HepG2 (cell line): ENCODE data around the gene KCNH6. TPM values are rescaled to one million over a fixed set of nuclear protein-coding genes. Genes with fewer than 3 reads are reported as not detected.

ENCODE experiments used
- ARID3A ChIP-seq: IDR thresholded peaks from 2 replicates; pipeline ENCODE4 v1.6.1; 2012; ENCODE audit warnings: low read depth, low read length, improper control_type of control experiment
- CBX2 ChIP-seq, 2 experiments: fragments of 200-600 bp in 1 of 2; sonication (generic); formaldehyde crosslinking in 1 of 2; IDR thresholded peaks; 2 replicates each; pipeline versions ENCODE4 v1.7.0 to v1.8.1; 2018 to 2022; ENCODE audit warnings: low read depth in 2 of 2, low read length in 1 of 2, mild to moderate bottlenecking in 1 of 2, missing genetic modification reagents in 1 of 2
- CHD4 ChIP-seq: fragments of 200-600 bp; sonication (generic); IDR thresholded peaks from 2 replicates; pipeline ENCODE4 v1.7.0; 2017; ENCODE audit warnings: mild to moderate bottlenecking, low read length, borderline replicate concordance
- CREB3 ChIP-seq: sonication (generic); formaldehyde crosslinking; IDR thresholded peaks from 2 replicates; pipeline ENCODE4 v1.5.0; 2020; ENCODE audit warnings: missing genetic modification reagents
- GLI4 ChIP-seq: sonication (generic); formaldehyde crosslinking; IDR thresholded peaks from 2 replicates; pipeline ENCODE4 v1.5.1; 2020; ENCODE audit warnings: missing genetic modification reagents, mild to moderate bottlenecking, moderate library complexity, borderline replicate concordance
- HIVEP1 ChIP-seq: sonication (generic); formaldehyde crosslinking; IDR thresholded peaks from 2 replicates; pipeline ENCODE4 v1.4.0; 2020; ENCODE audit warnings: mild to moderate bottlenecking, missing genetic modification reagents
- HOXA3 ChIP-seq: sonication (generic); formaldehyde crosslinking; IDR thresholded peaks from 2 replicates; pipeline ENCODE4 v1.5.0; 2020; ENCODE audit warnings: missing genetic modification reagents
- IKZF4 ChIP-seq: sonication (generic); formaldehyde crosslinking; IDR thresholded peaks from 2 replicates; pipeline ENCODE4 v1.5.1; 2020; ENCODE audit warnings: borderline replicate concordance, mild to moderate bottlenecking, low read depth, missing genetic modification reagents; ENCODE audit errors: not compliant biosample characterization
- KAT8 ChIP-seq: IDR thresholded peaks from 2 replicates; pipeline ENCODE4 v1.6.1; 2016; ENCODE audit warnings: missing genetic modification reagents, missing compliant biosample characterization
- MAF1 ChIP-seq: sonication (generic); formaldehyde crosslinking; IDR thresholded peaks from 2 replicates; pipeline ENCODE4 v1.5.0; 2020; ENCODE audit warnings: missing genetic modification reagents, borderline replicate concordance
- MED8 ChIP-seq: sonication (generic); formaldehyde crosslinking; IDR thresholded peaks from 2 replicates; pipeline ENCODE4 v1.8.1; 2023; ENCODE audit warnings: mild to moderate bottlenecking, missing genetic modification reagents; ENCODE audit not compliant: insufficient replicate concordance
- REPIN1 ChIP-seq: sonication (generic); formaldehyde crosslinking; IDR thresholded peaks from 2 replicates; pipeline ENCODE4 v1.8.0; 2022; ENCODE audit warnings: missing genetic modification reagents, low read depth, mild to moderate bottlenecking, borderline replicate concordance
- RORA ChIP-seq: sonication (generic); formaldehyde crosslinking; IDR thresholded peaks from 2 replicates; pipeline ENCODE4 v1.5.0; 2020; ENCODE audit warnings: mild to moderate bottlenecking, missing genetic modification reagents, moderate library complexity
- SMC3 ChIP-seq: IDR thresholded peaks from 2 replicates; pipeline ENCODE4 v1.6.1; 2011; ENCODE audit warnings: low read length, improper control_type of control experiment
- SRF ChIP-seq: IDR thresholded peaks from 2 replicates; pipeline ENCODE4 v1.6.1; 2011; ENCODE audit warnings: mild to moderate bottlenecking, low read depth, low read length, moderate library complexity
- STAT5B ChIP-seq: sonication (generic); formaldehyde crosslinking; IDR thresholded peaks from 2 replicates; pipeline ENCODE4 v1.4.0; 2020; ENCODE audit warnings: missing genetic modification reagents
- ZBTB20 ChIP-seq: sonication (generic); formaldehyde crosslinking; IDR thresholded peaks from 2 replicates; pipeline ENCODE4 v1.8.1; 2023; ENCODE audit warnings: missing genetic modification reagents, low read depth, mild to moderate bottlenecking, borderline replicate concordance
- ZNF30 ChIP-seq: sonication (generic); formaldehyde crosslinking; IDR thresholded peaks from 2 replicates; pipeline ENCODE4 v1.5.0; 2020; ENCODE audit warnings: mild to moderate bottlenecking, missing genetic modification reagents
- ZNF567 ChIP-seq: sonication (generic); formaldehyde crosslinking; IDR thresholded peaks from 2 replicates; pipeline ENCODE4 v1.8.1; 2023; ENCODE audit warnings: mild to moderate bottlenecking, missing genetic modification reagents, borderline replicate concordance
- ZNF7 ChIP-seq: IDR thresholded peaks from 2 replicates; pipeline ENCODE4 v1.6.1; 2016; ENCODE audit warnings: missing biosample characterization, missing genetic modification reagents
- ZNF703 ChIP-seq: sonication (generic); formaldehyde crosslinking; IDR thresholded peaks from 2 replicates; pipeline ENCODE4 v1.5.1; 2020; ENCODE audit warnings: missing genetic modification reagents, mild to moderate bottlenecking, moderate library complexity, borderline replicate concordance
- ZNF782 ChIP-seq: sonication (generic); formaldehyde crosslinking; IDR thresholded peaks from 2 replicates; pipeline ENCODE4 v1.4.0; 2020; ENCODE audit warnings: missing genetic modification reagents, mild to moderate bottlenecking, borderline replicate concordance
- ZNF883 ChIP-seq: sonication (generic); formaldehyde crosslinking; IDR thresholded peaks from 2 replicates; pipeline ENCODE4 v1.5.1; 2020; ENCODE audit warnings: mild to moderate bottlenecking, missing genetic modification reagents; ENCODE audit errors: not compliant biosample characterization
- ZSCAN5A ChIP-seq: sonication (generic); formaldehyde crosslinking; IDR thresholded peaks from 2 replicates; pipeline ENCODE4 v1.8.0; 2022; ENCODE audit warnings: mild to moderate bottlenecking, missing genetic modification reagents, borderline replicate concordance
- polyA plus RNA-seq, 8 experiments: library from polyadenylated mRNA; depleted of rRNA in 3 of 8; stranded (reverse) in 7 of 8; unstranded in 1 of 8; fragments of >200 nt; fragmentation: Illumina TruSeq in 4 of 8; extraction: Trizol in 4 of 8; gene quantifications; 2 replicates each; pipeline versions ENCODE4 v1.2.1 to v1.2.3, GENCODE V29; 2011 to 2016; ENCODE audit warnings: low read depth in 4 of 8, missing spikeins in 1 of 8, mixed read lengths in 1 of 8; ENCODE audit not compliant: insufficient read depth in 1 of 8
- total RNA-seq, 5 experiments: library from RNA; depleted of rRNA; stranded (reverse); fragments of >200 nt; fragmentation: Illumina TruSeq; extraction: Trizol; gene quantifications; 2 replicates each; pipeline ENCODE4 v1.2.3, GENCODE V29; 2016; ENCODE audit warnings: low read depth in 1 of 5

The KCNH6 gene
- total and polyA plus RNA-seq, 2 of the 13 experiments (the other 11 are each of a cell fraction or from before 2014, with no cell fraction given) = 0.05 to 0.18 TPM

- TF ChIP-seq ARID3A (peak; percentile 91), MAF1 (CRISPR knock-in tag) (no peak), MED8 (CRISPR knock-in tag) (no peak), ZBTB20 (CRISPR knock-in tag) (0 out of 2 replicates have a peak, but pooled peaks have one; percentile 89), ZNF782 (CRISPR knock-in tag) (no peak; the same call in 1 of the 2 replicates), REPIN1 (peak; percentile 94), ZNF703 (peak; percentile 97), STAT5B (CRISPR knock-in tag) (0 out of 2 replicates have a peak, but pooled peaks have one; percentile 47), GLI4 (CRISPR knock-in tag) (no peak), ZNF883 (no peak), RORA (CRISPR knock-in tag) (no peak), CBX2 (IDR thresholded peaks at IDR 0.05; ENCODE audit: low read depth, low read length) (no peak), CBX2 (CRISPR knock-in tag; IDR thresholded peaks at IDR 0.05; ENCODE audit: low read depth) (no peak), HOXA3 (CRISPR knock-in tag) (peak; percentile 84), ZNF30 (CRISPR knock-in tag) (no peak), IKZF4 (no peak), CREB3 (CRISPR knock-in tag) (no peak), ZNF567 (CRISPR knock-in tag) (peak; percentile 88; the same call in 1 of the 2 replicates), SRF (no peak), CHD4 (peak; percentile 92), ZNF7 (no peak), SMC3 (peak; percentile 19; the same call in 1 of the 2 replicates), ZSCAN5A (CRISPR knock-in tag) (no peak; the same call in 1 of the 2 replicates), HIVEP1 (no peak), KAT8 (CRISPR knock-in tag) (no peak; the same call in none of the 2 replicates)
Observed at GRCh38 chr17:63519972-63520882, 2.9 kb upstream of the KCNH6 start (continued).
